Esophagus muscularis mucosa (tissue), 4 donors: ENCODE measurements around the gene TLE3. TPM values are rescaled to one million over a fixed set of nuclear protein-coding genes. Genes with fewer than 3 reads are reported as not detected.
"Not testable (repeated sequence)": the region's sequence is repeated elsewhere in the genome, so short reads cannot be mapped to it uniquely, and the experiment has no call there.

Experiments
- DNase-seq: peaks from one replicate; pipeline ENCODE4 v3.0.0-alpha.2; 2017; ENCODE audit errors: extremely low spot score
- H3K27ac ChIP-seq, 4 donors: fragments of 200-600 bp; sonication (generic); replicated peaks in 1 of 4; 1 replicate in 3 of 4; 2 replicates in 1 of 4; pipeline ENCODE4 v1.5.1; 2016 to 2019; ENCODE audit warnings: mild to moderate bottlenecking in 1 of 4
- H3K27me3 ChIP-seq, 4 donors: fragments of 200-600 bp; sonication (generic); one replicate each; pipeline versions ENCODE4 v1.5.1 to v1.6.0; 2016 to 2019
- H3K36me3 ChIP-seq, 4 donors: fragments of 200-600 bp; sonication (generic); one replicate each; pipeline ENCODE4 v1.5.1; 2016 to 2019
- H3K4me1 ChIP-seq, 4 donors: fragments of 200-600 bp; sonication (generic); one replicate each; pipeline ENCODE4 v1.5.1; 2016 to 2019
- H3K4me3 ChIP-seq, 4 donors: fragments of 200-600 bp; sonication (generic); 1 replicate in 2 of 4; 2 replicates in 2 of 4; pipeline ENCODE4 v1.5.1; 2016 to 2019; ENCODE audit warnings: mild to moderate bottlenecking in 4 of 4, moderate library complexity in 1 of 4
- H3K9me3 ChIP-seq, 4 donors: fragments of 200-600 bp; sonication (generic); 1 replicate in 3 of 4; 2 replicates in 1 of 4; pipeline ENCODE4 v1.5.1; 2016 to 2019
- EP300 ChIP-seq: sonication (generic); formaldehyde crosslinking; IDR thresholded peaks from one replicate; pipeline ENCODE4 v1.6.1; 2017; ENCODE audit warnings: antibody characterized with exemption
- POLR2A ChIP-seq: fragments of 450-650 bp; IDR thresholded peaks from one replicate; pipeline ENCODE4 v1.6.1; 2017; ENCODE audit warnings: antibody characterized with exemption, moderate library complexity, mild to moderate bottlenecking, low read depth
- POLR2AphosphoS5 ChIP-seq, 2 donors: sonication (generic); formaldehyde crosslinking; IDR thresholded peaks; one replicate each; pipeline ENCODE4 v1.6.1; 2017; ENCODE audit warnings: antibody characterized with exemption in 2 of 2
- WGBS: methylation state at CpG from one replicate; pipeline ENCODE4 v1.1.5; 2018; 5-methylcytosine and 5-hydroxymethylcytosine counted together
- intact Hi-C: fragments of 100-400 bp; cut with DNase I; formaldehyde crosslinking; loops from one replicate; pipeline ENCODE4 v1.15.1; 2023
- total RNA-seq, 4 donors: library from RNA; depleted of rRNA; stranded (reverse); fragments of >200 nt; gene quantifications; one replicate each; pipeline versions ENCODE4 v1.1.0 to v1.2.1, GENCODE V29; 2016
- TF ChIP-seq, protein P1 (sequence below), 3 experiments: fragments of 200-600 bp in 2 of 3; fragments of 450-650 bp in 1 of 3; sonication (generic) in 2 of 3; IDR thresholded peaks; one replicate each; pipeline ENCODE4 v1.5.1; 2017 to 2019; ENCODE audit warnings: antibody characterized with exemption in 3 of 3, mild to moderate bottlenecking in 2 of 3, moderate library complexity in 1 of 3

Gene TLE3
- total RNA-seq, 4 donors from 2014 or later = 35.7 to 81.3 (median 59.2) TPM

DNA sequence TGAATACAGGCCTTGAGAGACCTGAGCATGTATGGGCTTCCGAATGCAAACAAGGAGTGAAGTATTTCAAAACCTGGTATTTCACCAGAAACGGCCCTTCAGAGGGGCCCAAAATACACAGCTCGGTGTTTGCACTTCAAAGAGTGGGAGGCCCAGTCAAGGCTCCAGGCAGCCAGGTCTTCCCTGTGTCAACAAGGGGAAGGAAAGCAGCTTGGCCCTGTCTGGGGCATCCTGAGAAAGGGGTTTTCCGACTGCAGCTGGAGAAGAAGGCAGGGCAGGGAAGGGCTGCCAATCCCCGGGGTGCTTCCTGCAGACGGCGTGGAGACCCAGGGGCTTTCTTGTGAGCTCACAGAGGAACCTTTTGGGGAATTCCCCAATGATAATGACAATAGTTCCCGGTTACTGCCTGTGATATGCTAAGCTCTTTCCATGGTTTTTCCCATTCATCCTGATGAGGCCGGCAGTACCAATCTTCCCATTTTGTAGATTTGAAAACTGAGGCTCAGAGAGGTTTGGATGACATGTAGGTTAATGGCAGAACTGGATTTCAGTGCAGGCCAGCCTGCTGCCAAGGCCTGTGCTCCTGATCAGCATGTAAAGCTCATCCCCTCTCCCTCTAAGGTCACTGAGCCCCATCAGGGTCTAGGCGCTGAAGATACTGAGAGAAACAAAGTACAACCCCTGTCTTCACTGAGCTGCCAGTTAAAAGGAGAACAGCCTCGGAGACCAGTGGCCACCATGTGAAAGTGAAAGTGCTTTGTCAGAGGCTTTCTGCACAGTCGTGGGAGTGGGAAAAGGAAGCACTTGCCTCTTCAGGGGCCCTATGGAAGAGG, 43.0 kb upstream of the TLE3 start:
- TF ChIP-seq EP300 (no peak), POLR2A (no peak), POLR2AphosphoS5 (IDR thresholded peaks at IDR 0.05) (no peak)
- TF ChIP-seq, protein P1, sequence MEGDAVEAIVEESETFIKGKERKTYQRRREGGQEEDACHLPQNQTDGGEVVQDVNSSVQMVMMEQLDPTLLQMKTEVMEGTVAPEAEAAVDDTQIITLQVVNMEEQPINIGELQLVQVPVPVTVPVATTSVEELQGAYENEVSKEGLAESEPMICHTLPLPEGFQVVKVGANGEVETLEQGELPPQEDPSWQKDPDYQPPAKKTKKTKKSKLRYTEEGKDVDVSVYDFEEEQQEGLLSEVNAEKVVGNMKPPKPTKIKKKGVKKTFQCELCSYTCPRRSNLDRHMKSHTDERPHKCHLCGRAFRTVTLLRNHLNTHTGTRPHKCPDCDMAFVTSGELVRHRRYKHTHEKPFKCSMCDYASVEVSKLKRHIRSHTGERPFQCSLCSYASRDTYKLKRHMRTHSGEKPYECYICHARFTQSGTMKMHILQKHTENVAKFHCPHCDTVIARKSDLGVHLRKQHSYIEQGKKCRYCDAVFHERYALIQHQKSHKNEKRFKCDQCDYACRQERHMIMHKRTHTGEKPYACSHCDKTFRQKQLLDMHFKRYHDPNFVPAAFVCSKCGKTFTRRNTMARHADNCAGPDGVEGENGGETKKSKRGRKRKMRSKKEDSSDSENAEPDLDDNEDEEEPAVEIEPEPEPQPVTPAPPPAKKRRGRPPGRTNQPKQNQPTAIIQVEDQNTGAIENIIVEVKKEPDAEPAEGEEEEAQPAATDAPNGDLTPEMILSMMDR (IDR thresholded peaks at IDR 0.05) = peak in 1 of 3 experiments; percentile 4
- H3K4me1 ChIP-seq = peaks cover 21 to 35% (median 29%) of the 10 kb centered on the region in 4 donors
- WGBS = 42% methylated on average over 9 of the region's 12 CpGs
- no peaks in the 10 kb centered on the region for H3K9me3 ChIP-seq
- peak overlapping the region; percentile 27 to 50 (median 34) for H3K4me3 ChIP-seq
- H3K36me3 ChIP-seq = no peaks in the 10 kb centered on the region
- intact Hi-C loops = no loop called here
- DNase-seq = no peak
- no peaks in the 10 kb centered on the region for H3K27me3 ChIP-seq
- H3K27ac ChIP-seq = no peak overlapping the region

GRCh38 chr15:70140025-70140542, 42.4 kb upstream of the TLE3 start:
- Histone ChIP-seq H3K4me1 (peaks cover 21 to 35% (median 29%) of the 10 kb centered on the region in 4 donors), H3K27ac (no peak overlapping the region), H3K9me3 (no peaks in the 10 kb centered on the region), H3K4me3 (no peak overlapping the region), H3K27me3 (no peaks in the 10 kb centered on the region), H3K36me3 (no peaks in the 10 kb centered on the region)
- DNase-seq = no peak
- TF ChIP-seq, protein P1 (IDR thresholded peaks at IDR 0.05) = no peak
- no peak for TF ChIP-seq POLR2AphosphoS5 (IDR thresholded peaks at IDR 0.05)
- no peak for TF ChIP-seq POLR2A
- TF ChIP-seq EP300 = no peak
- WGBS = 83% methylated on average over 5 of the region's 5 CpGs
- intact Hi-C loops = no loop called here

DNA sequence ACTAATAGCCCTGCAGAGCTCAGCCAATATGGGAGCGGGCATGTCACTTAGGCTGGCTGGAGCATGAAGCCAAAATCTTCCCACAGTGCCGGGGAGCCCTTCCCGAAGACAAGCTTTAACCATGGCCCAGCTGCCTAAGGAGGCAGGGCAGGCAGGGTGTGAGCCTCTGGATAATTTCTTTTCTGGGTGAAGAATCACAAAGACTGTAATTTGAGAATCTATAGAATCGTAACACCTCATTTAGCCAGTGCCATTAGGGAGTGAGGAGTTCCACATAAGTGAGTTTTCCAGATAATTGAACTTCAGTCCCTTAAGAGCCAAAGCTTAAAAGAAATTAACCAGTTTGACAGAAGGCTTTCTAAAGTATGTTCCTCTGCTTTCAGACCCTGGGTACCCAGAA, 40.2 kb upstream of the TLE3 start:
- no peak for DNase-seq
- intact Hi-C loops = no loop called here
- H3K27ac ChIP-seq = no peak overlapping the region
- no peak overlapping the region for H3K4me3 ChIP-seq
- 100% methylated on average over 2 of the region's 4 CpGs for WGBS
- no peaks in the 10 kb centered on the region for H3K9me3 ChIP-seq
- no peaks in the 10 kb centered on the region for H3K36me3 ChIP-seq
- H3K4me1 ChIP-seq = peaks cover 20 to 40% (median 30%) of the 10 kb centered on the region in 4 donors
- TF ChIP-seq EP300 = no peak
- TF ChIP-seq, protein P1 (IDR thresholded peaks at IDR 0.05) = no peak
- no peak for TF ChIP-seq POLR2A
- no peaks in the 10 kb centered on the region for H3K27me3 ChIP-seq

DNA sequence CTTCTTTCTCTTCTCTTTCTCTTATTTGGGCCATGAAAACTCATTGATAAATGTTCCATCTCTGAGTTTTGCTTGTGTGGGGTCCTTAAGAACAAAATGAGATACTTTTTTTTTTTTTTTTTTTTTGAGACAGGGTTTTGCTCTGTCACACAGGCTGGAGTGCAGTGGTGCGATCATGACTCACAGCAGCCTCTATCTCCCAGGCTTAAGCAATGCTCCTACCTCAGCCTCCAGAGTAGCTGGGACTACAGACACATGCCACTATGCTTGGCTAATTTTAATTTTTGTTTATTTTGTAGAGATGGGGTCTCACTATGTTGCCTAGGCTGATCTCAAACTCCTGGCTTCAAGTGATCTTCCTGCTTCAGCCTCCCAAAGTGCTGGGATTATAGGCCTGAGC, 39.3 kb upstream of the TLE3 start:
- H3K27me3 ChIP-seq, H3K36me3 ChIP-seq, H3K27ac ChIP-seq, H3K9me3 ChIP-seq, H3K4me3 ChIP-seq, DNase-seq, intact Hi-C loops: not testable (repeated sequence)
- WGBS = 88% methylated on average over 1 of the region's 1 CpG
- peaks cover 16 to 37% (median 34%) of the 10 kb centered on the region in 4 donors for H3K4me1 ChIP-seq

DNA sequence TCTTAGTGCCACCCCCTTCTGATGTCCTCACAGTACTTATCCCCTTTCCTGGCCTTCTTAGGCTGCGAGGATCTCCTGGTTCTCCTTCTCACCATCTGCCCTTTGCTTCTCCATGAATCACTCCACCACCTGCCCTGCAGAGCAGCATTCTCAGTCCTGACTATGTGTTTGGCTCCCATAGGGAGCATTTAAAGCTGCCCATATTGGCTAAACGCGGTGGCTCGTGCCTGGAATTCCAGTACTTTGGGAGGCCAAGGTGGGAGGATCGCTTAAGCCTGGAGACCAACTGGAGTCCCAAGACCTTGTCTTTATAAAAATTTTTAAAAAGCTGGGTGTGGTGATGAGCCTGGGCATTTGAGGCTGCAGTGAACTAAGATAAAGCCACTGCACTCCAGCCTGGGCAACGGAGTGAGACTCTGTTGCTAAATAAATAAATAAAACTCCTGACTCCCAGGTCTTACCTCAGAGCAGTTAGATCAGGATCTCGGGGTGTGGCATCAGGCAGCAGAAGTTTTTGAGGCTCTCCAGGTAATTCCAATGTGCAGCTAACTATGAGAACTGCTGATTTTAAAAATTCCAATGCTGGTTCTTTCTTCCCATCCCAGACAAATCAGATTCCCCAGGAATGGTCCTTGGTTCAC, 36.2 kb upstream of the TLE3 start:
- TF ChIP-seq EP300 (no peak), POLR2AphosphoS5 (IDR thresholded peaks at IDR 0.05) (no peak), POLR2A (no peak)
- TF ChIP-seq, protein P1 (IDR thresholded peaks at IDR 0.05) = no peak
- intact Hi-C loops = no loop called here
- Histone ChIP-seq H3K36me3 (no peaks in the 10 kb centered on the region), H3K27ac (no peak overlapping the region), H3K27me3 (no peaks in the 10 kb centered on the region), H3K9me3 (no peaks in the 10 kb centered on the region), H3K4me1 (peaks cover 5 to 21% (median 12%) of the 10 kb centered on the region in 4 donors), H3K4me3 (no peak overlapping the region)
- no peak for DNase-seq
- 91% methylated on average over 7 of the region's 7 CpGs for WGBS
